Neural cell (in vitro differentiated cells): ENCODE data around the gene RPS3. TPM values are rescaled to one million over a fixed set of nuclear protein-coding genes. Genes with fewer than 3 reads are reported as not detected.
"Not testable (repeated sequence)": the region's sequence is repeated elsewhere in the genome, so short reads cannot be mapped to it uniquely, and the experiment has no call there.

ENCODE experiments used
- H2AFZ ChIP-seq: fragments of 200-600, 300-800 bp; sonication (generic), shearing (Covaris generic); 2 replicates; pipeline ENCODE4 v1.6.0; 2014; ENCODE audit warnings: low read depth, mild to moderate bottlenecking, antibody characterized with exemption, low read length, moderate library complexity
- H3F3A ChIP-seq: fragments of 200-600 bp; shearing (Covaris generic); 2 replicates; pipeline ENCODE4 v1.6.1; 2016; ENCODE audit warnings: mild to moderate bottlenecking, moderate library complexity, mixed read lengths, antibody characterized with exemption, low read length; ENCODE audit not compliant: insufficient read depth, poor library complexity, severe bottlenecking
- H3K27ac ChIP-seq: fragments of 200-600, 300-800 bp; sonication (generic), shearing (Covaris generic); 2 replicates; pipeline ENCODE4 v1.5.1; 2014; ENCODE audit warnings: mild to moderate bottlenecking, low read length, moderate library complexity
- H3K27me3 ChIP-seq: fragments of 300-800, 200-600 bp; sonication (generic), shearing (Covaris generic); 2 replicates; pipeline ENCODE4 v1.6.0; 2014; ENCODE audit warnings: mild to moderate bottlenecking, low read depth, low read length, moderate library complexity; ENCODE audit not compliant: insufficient read depth
- H3K36me3 ChIP-seq: fragments of 300-800, 200-600 bp; sonication (generic), shearing (Covaris generic); 2 replicates; pipeline ENCODE4 v1.5.1; 2014; ENCODE audit warnings: mild to moderate bottlenecking, antibody characterized with exemption, low read length, moderate library complexity; ENCODE audit not compliant: insufficient read depth
- H3K4me2 ChIP-seq: fragments of 300-800, 200-600 bp; sonication (generic), shearing (Covaris generic); 2 replicates; pipeline ENCODE4 v1.6.0; 2014; ENCODE audit warnings: mild to moderate bottlenecking, low read length
- H3K4me3 ChIP-seq: fragments of 300-800, 200-600 bp; sonication (generic), shearing (Covaris generic); 2 replicates; pipeline ENCODE4 v1.5.1; 2014; ENCODE audit warnings: mild to moderate bottlenecking, low read length, moderate library complexity
- H3K79me2 ChIP-seq: fragments of 200-600 bp; shearing (Covaris generic); replicated peaks from 2 replicates; pipeline ENCODE4 v1.6.0; 2014; ENCODE audit warnings: mild to moderate bottlenecking, low read length, moderate library complexity; ENCODE audit not compliant: insufficient read depth
- H3K9ac ChIP-seq: fragments of 300-800, 200-600 bp; sonication (generic), shearing (Covaris generic); 2 replicates; pipeline ENCODE4 v1.6.1; 2016; ENCODE audit warnings: mild to moderate bottlenecking, low read length, mixed read lengths
- H3K9me2 ChIP-seq: fragments of 200-600 bp; shearing (Covaris generic); 2 replicates; pipeline ENCODE4 v1.6.1; 2016; ENCODE audit warnings: mild to moderate bottlenecking, low read length, mixed read lengths; ENCODE audit not compliant: insufficient read depth
- H3K9me3 ChIP-seq: fragments of 200-600, 300-800 bp; sonication (generic), shearing (Covaris generic); 2 replicates; pipeline ENCODE4 v1.6.1; 2016; ENCODE audit warnings: mild to moderate bottlenecking, mixed run types, low read length, moderate library complexity, mixed read lengths
- H4K20me1 ChIP-seq: fragments of 200-600 bp; shearing (Covaris generic); 2 replicates; pipeline ENCODE4 v1.6.1; 2016; ENCODE audit warnings: mild to moderate bottlenecking, mixed run types; ENCODE audit not compliant: insufficient read depth
- EP300 ChIP-seq: fragments of 450-650 bp; conservative IDR thresholded peaks from 2 replicates; pipeline ENCODE4 v1.6.1; 2014; ENCODE audit warnings: antibody characterized with exemption, mild to moderate bottlenecking, moderate library complexity; ENCODE audit not compliant: poor library complexity, severe bottlenecking
- EZH2 ChIP-seq: fragments of 200-600, 300-800 bp; shearing (Covaris generic), sonication (generic); IDR thresholded peaks from 2 replicates; pipeline ENCODE4 v1.6.1; 2014; ENCODE audit warnings: antibody characterized with exemption, low read length, borderline replicate concordance, mild to moderate bottlenecking; ENCODE audit not compliant: insufficient read depth, poor library complexity, severe bottlenecking
- MXI1 ChIP-seq: fragments of 450-650 bp; conservative IDR thresholded peaks from 2 replicates; pipeline ENCODE4 v1.6.1; 2014; ENCODE audit warnings: antibody characterized with exemption, mild to moderate bottlenecking; ENCODE audit not compliant: poor library complexity, severe bottlenecking
- POLR2AphosphoS5 ChIP-seq: IDR thresholded peaks from 2 replicates; pipeline ENCODE4 v1.6.1; 2012
- RAD21 ChIP-seq: fragments of 450-650 bp; conservative IDR thresholded peaks from 2 replicates; pipeline ENCODE4 v1.6.1; 2014; ENCODE audit warnings: antibody characterized with exemption, mild to moderate bottlenecking, moderate library complexity
- SMC3 ChIP-seq: fragments of 450-650 bp; conservative IDR thresholded peaks from 2 replicates; pipeline ENCODE4 v1.6.1; 2014; ENCODE audit warnings: antibody characterized with exemption, mild to moderate bottlenecking, moderate library complexity; ENCODE audit not compliant: poor library complexity
- TAF1 ChIP-seq: IDR thresholded peaks from 2 replicates; pipeline ENCODE4 v1.6.1; 2012; ENCODE audit warnings: low read depth
- polyA plus RNA-seq: library from polyadenylated mRNA; depleted of rRNA; stranded (reverse); fragments of >200 nt; gene quantifications from 2 replicates; pipeline ENCODE4 v1.2.3, GENCODE V29; 2014
- TF ChIP-seq, protein P1 (sequence below): IDR thresholded peaks from 2 replicates; pipeline ENCODE4 v1.6.1; 2012; ENCODE audit warnings: borderline replicate concordance
- TF ChIP-seq, protein P2 (sequence below): fragments of 450-650 bp; IDR thresholded peaks from 2 replicates; pipeline ENCODE4 v1.5.1; 2014; ENCODE audit warnings: antibody characterized with exemption, mild to moderate bottlenecking, moderate library complexity; ENCODE audit not compliant: poor library complexity, severe bottlenecking

Gene RPS3
- polyA plus RNA-seq, 1 donor from 2014 or later = 1,440 TPM

DNA sequence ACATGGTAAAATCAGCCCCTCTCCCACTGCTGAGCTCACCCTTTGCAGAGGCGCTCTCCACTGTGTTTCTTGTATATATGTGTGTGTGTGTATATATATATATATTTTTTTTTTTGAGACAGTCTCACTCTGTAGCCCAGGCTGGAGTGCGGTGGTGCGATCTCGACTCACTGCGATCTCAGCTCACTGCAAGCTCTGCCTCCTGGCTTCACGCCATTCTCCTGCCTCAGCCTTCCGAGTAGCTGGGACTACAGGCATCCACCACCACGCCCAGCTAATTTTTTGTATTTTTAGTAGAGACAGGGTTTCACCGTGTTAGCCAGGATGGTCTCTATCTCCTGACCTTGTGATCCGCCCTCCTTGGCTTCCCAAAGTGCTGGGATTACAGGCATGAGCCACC lies 13.8 kb downstream of the RPS3 start:
- not testable (repeated sequence) for H3K4me2 ChIP-seq, H3F3A ChIP-seq, H3K9me2 ChIP-seq, H3K27ac ChIP-seq, H4K20me1 ChIP-seq, H3K79me2 ChIP-seq, H3K9ac ChIP-seq, H3K4me3 ChIP-seq, H3K36me3 ChIP-seq, H3K9me3 ChIP-seq, H2AFZ ChIP-seq, H3K27me3 ChIP-seq

DNA sequence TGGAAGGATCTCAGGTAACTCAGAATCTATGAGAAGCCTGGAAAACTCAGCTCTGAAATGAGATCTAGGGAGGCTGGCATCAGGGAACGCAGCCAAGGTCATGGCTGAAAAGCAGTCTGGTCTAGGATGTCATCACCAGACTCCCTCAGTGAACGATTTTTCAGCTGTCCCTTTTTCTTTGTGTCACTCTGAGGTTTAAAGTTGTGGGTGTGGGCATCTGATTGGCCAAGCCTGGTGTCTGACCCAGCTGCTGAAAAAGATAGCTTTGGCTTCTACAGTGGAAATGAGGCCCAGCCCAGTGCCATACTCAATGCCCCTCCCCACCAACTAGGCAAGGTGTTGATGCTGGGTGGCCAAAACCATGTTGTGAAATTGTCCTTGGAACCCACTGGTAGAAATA lies 14.5 kb downstream of the RPS3 start:
- Histone ChIP-seq H3K9ac (no peak overlapping the region), H3K9me3 (no peaks in the 10 kb centered on the region), H3K79me2 (no peaks in the 10 kb centered on the region), H3K27me3 (no peaks in the 10 kb centered on the region), H3K9me2 (no peaks in the 10 kb centered on the region), H3K4me2 (no peak overlapping the region), H4K20me1 (no peaks in the 10 kb centered on the region), H2AFZ (no peak overlapping the region), H3K36me3 (peaks cover 9% of the 10 kb centered on the region), H3K4me3 (no peak overlapping the region), H3F3A (no peaks in the 10 kb centered on the region), H3K27ac (no peak overlapping the region)
- TF ChIP-seq, protein P1, sequence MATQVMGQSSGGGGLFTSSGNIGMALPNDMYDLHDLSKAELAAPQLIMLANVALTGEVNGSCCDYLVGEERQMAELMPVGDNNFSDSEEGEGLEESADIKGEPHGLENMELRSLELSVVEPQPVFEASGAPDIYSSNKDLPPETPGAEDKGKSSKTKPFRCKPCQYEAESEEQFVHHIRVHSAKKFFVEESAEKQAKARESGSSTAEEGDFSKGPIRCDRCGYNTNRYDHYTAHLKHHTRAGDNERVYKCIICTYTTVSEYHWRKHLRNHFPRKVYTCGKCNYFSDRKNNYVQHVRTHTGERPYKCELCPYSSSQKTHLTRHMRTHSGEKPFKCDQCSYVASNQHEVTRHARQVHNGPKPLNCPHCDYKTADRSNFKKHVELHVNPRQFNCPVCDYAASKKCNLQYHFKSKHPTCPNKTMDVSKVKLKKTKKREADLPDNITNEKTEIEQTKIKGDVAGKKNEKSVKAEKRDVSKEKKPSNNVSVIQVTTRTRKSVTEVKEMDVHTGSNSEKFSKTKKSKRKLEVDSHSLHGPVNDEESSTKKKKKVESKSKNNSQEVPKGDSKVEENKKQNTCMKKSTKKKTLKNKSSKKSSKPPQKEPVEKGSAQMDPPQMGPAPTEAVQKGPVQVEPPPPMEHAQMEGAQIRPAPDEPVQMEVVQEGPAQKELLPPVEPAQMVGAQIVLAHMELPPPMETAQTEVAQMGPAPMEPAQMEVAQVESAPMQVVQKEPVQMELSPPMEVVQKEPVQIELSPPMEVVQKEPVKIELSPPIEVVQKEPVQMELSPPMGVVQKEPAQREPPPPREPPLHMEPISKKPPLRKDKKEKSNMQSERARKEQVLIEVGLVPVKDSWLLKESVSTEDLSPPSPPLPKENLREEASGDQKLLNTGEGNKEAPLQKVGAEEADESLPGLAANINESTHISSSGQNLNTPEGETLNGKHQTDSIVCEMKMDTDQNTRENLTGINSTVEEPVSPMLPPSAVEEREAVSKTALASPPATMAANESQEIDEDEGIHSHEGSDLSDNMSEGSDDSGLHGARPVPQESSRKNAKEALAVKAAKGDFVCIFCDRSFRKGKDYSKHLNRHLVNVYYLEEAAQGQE = no peak
- no peak for TF ChIP-seq EP300

DNA sequence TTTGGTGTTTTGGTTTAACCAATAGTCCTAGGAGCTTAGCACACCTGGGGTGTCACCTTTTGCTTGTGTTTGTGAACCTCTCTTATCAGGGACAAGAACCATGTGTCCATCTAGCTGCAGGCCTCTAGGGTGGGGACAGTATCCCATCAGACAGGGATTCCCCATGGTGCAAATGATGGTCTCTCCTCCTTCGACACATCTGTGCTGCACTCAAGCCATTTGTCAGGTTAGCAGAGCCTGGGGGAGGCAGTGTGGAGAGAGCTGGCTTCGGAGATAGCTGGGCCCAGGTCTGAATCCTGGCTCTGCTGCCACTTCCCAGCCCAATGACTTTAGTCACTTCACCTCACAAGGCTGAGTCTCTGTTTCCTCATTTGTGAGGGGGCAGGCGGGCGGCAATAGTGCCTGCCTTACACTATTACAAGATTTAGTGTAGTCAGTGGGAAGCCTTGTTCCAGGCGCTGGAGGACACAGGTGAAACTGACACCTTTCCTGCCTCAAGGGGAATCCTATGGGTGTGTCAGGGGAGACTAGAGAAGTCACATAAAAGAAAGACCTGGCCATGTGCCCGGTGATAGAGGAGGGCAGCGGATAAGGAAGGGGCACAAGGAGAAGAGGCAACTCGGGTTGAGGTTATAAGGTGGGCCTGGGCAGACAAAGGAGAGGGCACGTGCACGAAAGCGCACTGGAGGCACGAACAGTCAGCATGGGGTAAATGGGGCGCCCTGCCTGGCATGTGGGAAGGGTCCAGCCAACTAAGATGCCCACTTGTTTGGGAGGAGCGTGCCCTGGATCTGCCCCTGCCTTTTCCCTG lies 21.1 kb downstream of the RPS3 start:
- Histone ChIP-seq H3K9me2 (no peaks in the 10 kb centered on the region), H2AFZ (no peak overlapping the region), H3K27me3 (no peaks in the 10 kb centered on the region), H3K36me3 (no peaks in the 10 kb centered on the region), H3K4me3 (no peak overlapping the region), H3K79me2 (no peaks in the 10 kb centered on the region), H3K4me2 (no peak overlapping the region), H4K20me1 (no peaks in the 10 kb centered on the region), H3K9ac (no peak overlapping the region), H3K27ac (no peak overlapping the region), H3K9me3 (no peaks in the 10 kb centered on the region), H3F3A (no peaks in the 10 kb centered on the region)
- TF ChIP-seq EZH2 (no peak), MXI1 (no peak), EP300 (no peak), RAD21 (no peak), SMC3 (no peak), POLR2AphosphoS5 (no peak), TAF1 (no peak)
- TF ChIP-seq, protein P1 = no peak
- TF ChIP-seq, protein P2, sequence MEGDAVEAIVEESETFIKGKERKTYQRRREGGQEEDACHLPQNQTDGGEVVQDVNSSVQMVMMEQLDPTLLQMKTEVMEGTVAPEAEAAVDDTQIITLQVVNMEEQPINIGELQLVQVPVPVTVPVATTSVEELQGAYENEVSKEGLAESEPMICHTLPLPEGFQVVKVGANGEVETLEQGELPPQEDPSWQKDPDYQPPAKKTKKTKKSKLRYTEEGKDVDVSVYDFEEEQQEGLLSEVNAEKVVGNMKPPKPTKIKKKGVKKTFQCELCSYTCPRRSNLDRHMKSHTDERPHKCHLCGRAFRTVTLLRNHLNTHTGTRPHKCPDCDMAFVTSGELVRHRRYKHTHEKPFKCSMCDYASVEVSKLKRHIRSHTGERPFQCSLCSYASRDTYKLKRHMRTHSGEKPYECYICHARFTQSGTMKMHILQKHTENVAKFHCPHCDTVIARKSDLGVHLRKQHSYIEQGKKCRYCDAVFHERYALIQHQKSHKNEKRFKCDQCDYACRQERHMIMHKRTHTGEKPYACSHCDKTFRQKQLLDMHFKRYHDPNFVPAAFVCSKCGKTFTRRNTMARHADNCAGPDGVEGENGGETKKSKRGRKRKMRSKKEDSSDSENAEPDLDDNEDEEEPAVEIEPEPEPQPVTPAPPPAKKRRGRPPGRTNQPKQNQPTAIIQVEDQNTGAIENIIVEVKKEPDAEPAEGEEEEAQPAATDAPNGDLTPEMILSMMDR = no peak
